ENCODE measurements around the gene PDXK. TPM values are rescaled to one million over a fixed set of nuclear protein-coding genes. Genes with fewer than 3 reads are reported as not detected.

Gene PDXK
- total and polyA plus RNA-seq, 9 of the 15 experiments (the other 6 are each of a cell fraction or from before 2014, with no cell fraction given): 5.6 to 162 (median 76.5) TPM

- TF ChIP-seq CTCF (IDR thresholded peaks at IDR 0.05 in 2 of 3, conservative IDR thresholded peaks at IDR 0.05 in 1 of 3; ENCODE audit: insufficient read depth in 2 of 3, low read depth in 1 of 3, low read length in 3 of 3): peak; percentile 98 to 99 (median 99)
- no peak for TF ChIP-seq ZNF23 (CRISPR knock-in tag; IDR thresholded peaks at IDR 0.05)
- no peak for TF ChIP-seq NFIC (IDR thresholded peaks at IDR 0.05)
- TF ChIP-seq RBM22 (IDR thresholded peaks at IDR 0.05; ENCODE audit: low read depth, low read length, poor library complexity, severe bottlenecking): no peak
- no peak for TF ChIP-seq ZNF224 (CRISPR knock-in tag; IDR thresholded peaks at IDR 0.05)
- TF ChIP-seq NFXL1 (CRISPR knock-in tag; IDR thresholded peaks at IDR 0.05): no peak
- TF ChIP-seq STAT6 (CRISPR knock-in tag; IDR thresholded peaks at IDR 0.05): no peak; the same call in 1 of the 2 replicates
- TF ChIP-seq SNAPC5 (CRISPR knock-in tag; IDR thresholded peaks at IDR 0.05): no peak
- TF ChIP-seq TAL1 (IDR thresholded peaks at IDR 0.05): no peak
- no peak for TF ChIP-seq ZNF277 (CRISPR knock-in tag; IDR thresholded peaks at IDR 0.05; ENCODE audit: borderline replicate concordance)
- no peak for TF ChIP-seq HOMEZ (CRISPR knock-in tag; IDR thresholded peaks at IDR 0.05)
- TF ChIP-seq CREM (IDR thresholded peaks at IDR 0.05; ENCODE audit: low read depth): peak; percentile 39; the same call in 1 of the 2 replicates
- TF ChIP-seq LARP7 (IDR thresholded peaks at IDR 0.05): no peak
- TF ChIP-seq HNRNPL (IDR thresholded peaks at IDR 0.05; ENCODE audit: low read depth, low read length): no peak
- peak; percentile 51; the same call in 1 of the 2 replicates for TF ChIP-seq HMGXB4 (CRISPR knock-in tag; IDR thresholded peaks at IDR 0.05)
- TF ChIP-seq NELFE (IDR thresholded peaks at IDR 0.05; ENCODE audit: insufficient read depth, insufficient read length): no peak
- TF ChIP-seq FUS (optimal IDR thresholded peaks at IDR 0.05; ENCODE audit: low read depth, low read length): no peak
Observed at GRCh38 chr21:43810505-43811261, 91.8 kb downstream of the PDXK start (continued).

Data from K562 (cell line).